Liver (tissue), 9 donors: ENCODE results near the gene MSI2. TPM values are rescaled to one million over a fixed set of nuclear protein-coding genes. Genes with fewer than 3 reads are reported as not detected.

ENCODE experiments used
- DNase-seq: peaks from one replicate; pipeline ENCODE4 v3.0.0-alpha.2; 2017; ENCODE audit warnings: low spot score
- H3K27ac ChIP-seq, 2 donors: one replicate each; pipeline ENCODE4 v1.7.0; 2013; ENCODE audit warnings: inconsistent platforms in 2 of 2, low read length in 2 of 2, control low read depth in 1 of 2, low read depth in 1 of 2, mild to moderate bottlenecking in 1 of 2
- H3K27me3 ChIP-seq, 4 donors: one replicate each; pipeline versions ENCODE4 v1.6.1 to v1.7.0; 2013; ENCODE audit warnings: low read length in 3 of 4, inconsistent platforms in 1 of 4, mild to moderate bottlenecking in 1 of 4, moderate library complexity in 1 of 4; ENCODE audit not compliant: control insufficient read depth in 4 of 4, insufficient read depth in 4 of 4
- H3K36me3 ChIP-seq, 4 donors: one replicate each; pipeline versions ENCODE4 v1.6.1 to v1.7.0; 2013; ENCODE audit warnings: low read length in 3 of 4, mild to moderate bottlenecking in 3 of 4, low read depth in 1 of 4, moderate library complexity in 1 of 4; ENCODE audit not compliant: control insufficient read depth in 4 of 4, insufficient read depth in 3 of 4
- H3K4me1 ChIP-seq, 4 donors: one replicate each; pipeline versions ENCODE4 v1.6.1 to v1.7.0; 2013; ENCODE audit warnings: low read length in 3 of 4, mild to moderate bottlenecking in 3 of 4, moderate library complexity in 1 of 4; ENCODE audit not compliant: control insufficient read depth in 4 of 4, insufficient read depth in 4 of 4
- H3K4me3 ChIP-seq, 3 donors: one replicate each; pipeline versions ENCODE4 v1.6.1 to v1.7.0; 2013; ENCODE audit warnings: low read length in 3 of 3, control low read depth in 1 of 3, low read depth in 1 of 3, mild to moderate bottlenecking in 1 of 3
- H3K9ac ChIP-seq, 2 donors: one replicate each; pipeline ENCODE4 v1.7.0; 2013; ENCODE audit warnings: low read length in 2 of 2, mild to moderate bottlenecking in 2 of 2, moderate library complexity in 2 of 2, control low read depth in 1 of 2, low read depth in 1 of 2
- H3K9me3 ChIP-seq, 4 donors: one replicate each; pipeline versions ENCODE4 v1.6.1 to v1.7.0; 2013; ENCODE audit warnings: low read length in 3 of 4; ENCODE audit not compliant: control insufficient read depth in 4 of 4
- EGR1 ChIP-seq, 2 donors: IDR thresholded peaks; 2 replicates each; pipeline ENCODE4 v1.6.1; 2016 to 2018; ENCODE audit warnings: antibody characterized with exemption in 2 of 2, low read depth in 2 of 2
- FOXA1 ChIP-seq: IDR thresholded peaks from 2 replicates; pipeline ENCODE4 v1.6.1; 2016; ENCODE audit warnings: antibody characterized with exemption
- FOXA2 ChIP-seq: IDR thresholded peaks from 2 replicates; pipeline ENCODE4 v1.6.1; 2016; ENCODE audit warnings: antibody characterized with exemption
- GABPA ChIP-seq, 2 donors: IDR thresholded peaks in 1 of 2; conservative IDR thresholded peaks in 1 of 2; 2 replicates each; pipeline ENCODE4 v1.6.1; 2016; ENCODE audit warnings: antibody characterized with exemption in 2 of 2, mild to moderate bottlenecking in 1 of 2, moderate library complexity in 1 of 2
- HNF4A ChIP-seq, 2 donors: conservative IDR thresholded peaks; 2 replicates each; pipeline ENCODE4 v1.6.1; 2016; ENCODE audit warnings: antibody characterized with exemption in 2 of 2, mild to moderate bottlenecking in 2 of 2
- NR2F2 ChIP-seq: IDR thresholded peaks from 2 replicates; pipeline ENCODE4 v1.6.1; 2016; ENCODE audit warnings: antibody characterized with exemption
- RAD21 ChIP-seq, 2 donors: IDR thresholded peaks; 2 replicates each; pipeline ENCODE4 v1.6.1; 2016; ENCODE audit warnings: antibody characterized with exemption in 2 of 2, mild to moderate bottlenecking in 2 of 2
- REST ChIP-seq: IDR thresholded peaks from 2 replicates; pipeline ENCODE4 v1.6.1; 2016; ENCODE audit warnings: antibody characterized with exemption, mild to moderate bottlenecking
- RXRA ChIP-seq, 2 donors: IDR thresholded peaks; 2 replicates each; pipeline ENCODE4 v1.6.1; 2017 to 2018; ENCODE audit warnings: antibody characterized with exemption in 2 of 2, mild to moderate bottlenecking in 1 of 2
- TAF1 ChIP-seq: conservative IDR thresholded peaks from 2 replicates; pipeline ENCODE4 v1.6.1; 2016; ENCODE audit warnings: antibody characterized with exemption, mild to moderate bottlenecking
- ZBTB33 ChIP-seq: IDR thresholded peaks from 2 replicates; pipeline ENCODE4 v1.6.1; 2016; ENCODE audit warnings: antibody characterized with exemption
- WGBS: extraction: QIAGEN DNeasy Blood & Tissue Kit; methylation state at CpG from one replicate; pipeline ENCODE4 v1.1.7; 2013; 5-methylcytosine and 5-hydroxymethylcytosine counted together
- polyA plus RNA-seq, 2 donors: library from polyadenylated mRNA; stranded (reverse) in 1 of 2; unstranded in 1 of 2; fragments of 200-250 nt in 1 of 2; fragments of >200 nt in 1 of 2; fragmentation: Nextera tagmentation in 1 of 2; extraction: Ambion mirVana in 1 of 2; gene quantifications; one replicate each; pipeline versions ENCODE4 v1.2.1 to v1.2.3, GENCODE V29; 2013 to 2015
- total RNA-seq, 2 donors: library from RNA; depleted of rRNA; stranded (reverse); fragments of >200 nt; gene quantifications; one replicate each; pipeline ENCODE4 v1.2.3, GENCODE V29; 2014
- TF ChIP-seq, protein P1 (sequence below): fragments of 150-350 bp; IDR thresholded peaks from 2 replicates; pipeline ENCODE4 v1.5.1; 2017; ENCODE audit warnings: improper control_type of control experiment, low read depth, low read length; ENCODE audit not compliant: missing input control
- TF ChIP-seq, protein P2 (sequence below): IDR thresholded peaks from 2 replicates; pipeline ENCODE4 v1.6.1; 2016; ENCODE audit warnings: antibody characterized with exemption
- donor health status: healthy.
- donor health status: healthy.
- donor health status: healthy.
- donor health status: healthy.
- donor health status: healthy.

Gene MSI2
- total and polyA plus RNA-seq, 4 donors, result 5.7 to 15.6 (median 9.2) TPM

DNA sequence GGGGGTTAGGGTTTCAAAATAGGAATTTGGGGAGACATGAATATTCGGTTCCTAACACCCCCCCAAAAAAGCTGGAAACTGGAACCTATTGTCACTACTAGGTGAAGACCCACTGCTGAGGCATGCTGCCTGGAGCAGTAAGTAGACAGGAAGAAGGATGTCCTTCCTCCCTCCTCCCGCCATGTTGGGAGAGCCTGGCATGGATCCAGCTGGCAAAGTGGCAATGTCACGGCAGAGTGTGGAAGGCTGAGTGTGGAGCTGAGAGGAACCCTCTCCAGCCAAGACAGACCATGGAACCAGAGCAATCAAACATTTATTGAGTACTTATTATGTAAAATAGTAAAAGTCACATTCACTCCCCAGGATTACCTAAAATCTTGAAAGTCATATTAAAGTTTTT, 439.7 kb downstream of the MSI2 start:
- Histone ChIP-seq H3K4me3 (no peak overlapping the region), H3K27me3 (no peaks in the 10 kb centered on the region), H3K27ac (no peak overlapping the region), H3K9ac (no peak overlapping the region), H3K4me1 (no peaks in the 10 kb centered on the region), H3K36me3 (no peaks in the 10 kb centered on the region), H3K9me3 (no peaks in the 10 kb centered on the region)
- TF ChIP-seq, protein P1, sequence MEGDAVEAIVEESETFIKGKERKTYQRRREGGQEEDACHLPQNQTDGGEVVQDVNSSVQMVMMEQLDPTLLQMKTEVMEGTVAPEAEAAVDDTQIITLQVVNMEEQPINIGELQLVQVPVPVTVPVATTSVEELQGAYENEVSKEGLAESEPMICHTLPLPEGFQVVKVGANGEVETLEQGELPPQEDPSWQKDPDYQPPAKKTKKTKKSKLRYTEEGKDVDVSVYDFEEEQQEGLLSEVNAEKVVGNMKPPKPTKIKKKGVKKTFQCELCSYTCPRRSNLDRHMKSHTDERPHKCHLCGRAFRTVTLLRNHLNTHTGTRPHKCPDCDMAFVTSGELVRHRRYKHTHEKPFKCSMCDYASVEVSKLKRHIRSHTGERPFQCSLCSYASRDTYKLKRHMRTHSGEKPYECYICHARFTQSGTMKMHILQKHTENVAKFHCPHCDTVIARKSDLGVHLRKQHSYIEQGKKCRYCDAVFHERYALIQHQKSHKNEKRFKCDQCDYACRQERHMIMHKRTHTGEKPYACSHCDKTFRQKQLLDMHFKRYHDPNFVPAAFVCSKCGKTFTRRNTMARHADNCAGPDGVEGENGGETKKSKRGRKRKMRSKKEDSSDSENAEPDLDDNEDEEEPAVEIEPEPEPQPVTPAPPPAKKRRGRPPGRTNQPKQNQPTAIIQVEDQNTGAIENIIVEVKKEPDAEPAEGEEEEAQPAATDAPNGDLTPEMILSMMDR, result no peak
- TF ChIP-seq RXRA (IDR thresholded peaks at IDR 0.05), result no peak
- TF ChIP-seq FOXA2, result no peak
- no peak for TF ChIP-seq ZBTB33
- no peak for TF ChIP-seq GABPA (IDR thresholded peaks at IDR 0.05 in 1 of 2, conservative IDR thresholded peaks at IDR 0.05 in 1 of 2)
- TF ChIP-seq REST, result no peak
- no peak for TF ChIP-seq NR2F2
- TF ChIP-seq FOXA1, result no peak
- TF ChIP-seq, protein P2, sequence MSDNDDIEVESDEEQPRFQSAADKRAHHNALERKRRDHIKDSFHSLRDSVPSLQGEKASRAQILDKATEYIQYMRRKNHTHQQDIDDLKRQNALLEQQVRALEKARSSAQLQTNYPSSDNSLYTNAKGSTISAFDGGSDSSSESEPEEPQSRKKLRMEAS, result no peak
- TF ChIP-seq TAF1, result no peak
- no peak for TF ChIP-seq RAD21 (IDR thresholded peaks at IDR 0.05)
- WGBS, result 72% methylated on average over 3 of the region's 3 CpGs
- no peak for DNase-seq

DNA sequence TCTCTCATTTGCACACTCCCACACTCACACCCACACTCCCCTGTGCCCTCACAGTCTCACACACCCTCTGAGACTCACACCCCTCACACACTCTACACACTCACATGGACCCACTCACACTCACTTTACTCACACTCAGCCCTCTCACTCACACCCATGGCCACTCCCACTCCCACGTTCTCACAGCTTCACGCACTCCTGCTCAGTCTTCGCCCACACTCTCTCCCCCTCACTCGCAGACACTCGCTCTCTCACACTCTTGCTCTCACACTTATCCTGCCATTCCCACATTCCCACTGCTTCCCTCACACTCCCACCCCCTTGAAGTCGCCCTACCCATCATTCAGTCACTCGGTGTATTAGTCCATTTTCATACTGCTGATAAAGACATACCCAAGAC, 440.9 kb downstream of the MSI2 start:
- WGBS, result 92% methylated on average over 7 of the region's 7 CpGs
- Histone ChIP-seq H3K4me1 (no peaks in the 10 kb centered on the region), H3K36me3 (no peaks in the 10 kb centered on the region), H3K9me3 (no peaks in the 10 kb centered on the region), H3K9ac (no peak overlapping the region), H3K27ac (no peak overlapping the region), H3K4me3 (no peak overlapping the region), H3K27me3 (no peaks in the 10 kb centered on the region)
- TF ChIP-seq, protein P1, result no peak
- TF ChIP-seq HNF4A (conservative IDR thresholded peaks at IDR 0.05), result no peak
- TF ChIP-seq, protein P2, result no peak
- TF ChIP-seq GABPA (IDR thresholded peaks at IDR 0.05 in 1 of 2, conservative IDR thresholded peaks at IDR 0.05 in 1 of 2), result no peak
- TF ChIP-seq TAF1, result no peak
- no peak for TF ChIP-seq EGR1 (IDR thresholded peaks at IDR 0.05; ENCODE audit: low read depth in 2 of 2)
- TF ChIP-seq FOXA2, result no peak
- TF ChIP-seq NR2F2, result no peak
- no peak for TF ChIP-seq FOXA1
- no peak for TF ChIP-seq REST
- no peak for DNase-seq
